ENCODE results near the gene DUSP7.

The DUSP7 gene

GRCh38 chr3:52068730-52069129, 12.4 kb upstream of the DUSP7 start:
- DNase-seq (ENCODE audit: low read depth, low spot score): no peak
- TF ChIP-seq CTCF (IDR thresholded peaks at IDR 0.05; ENCODE audit: low read depth, low read length): no peak
- in situ Hi-C loops (cut with HindIII; ENCODE audit: low sequenced_read_pairs): no loop called here
- no peak overlapping the region for H3K4me3 ChIP-seq (ENCODE audit: low read depth, low read length)

GRCh38 chr3:52068055-52068571, 11.7 kb upstream of the DUSP7 start:
- no peak overlapping the region for H3K4me3 ChIP-seq (ENCODE audit: low read depth, low read length)
- DNase-seq (ENCODE audit: low read depth, low spot score): peak; percentile 34
- TF ChIP-seq CTCF (IDR thresholded peaks at IDR 0.05; ENCODE audit: low read depth, low read length): no peak
- in situ Hi-C loops (cut with HindIII; ENCODE audit: low sequenced_read_pairs): no loop called here

GRCh38 chr3:52067526-52067925, 11.2 kb upstream of the DUSP7 start:
- no peak for TF ChIP-seq CTCF (IDR thresholded peaks at IDR 0.05; ENCODE audit: low read depth, low read length)
- in situ Hi-C loops (cut with HindIII; ENCODE audit: low sequenced_read_pairs): no loop called here
- no peak overlapping the region for H3K4me3 ChIP-seq (ENCODE audit: low read depth, low read length)
- no peak for DNase-seq (ENCODE audit: low read depth, low spot score)

GRCh38 chr3:52067046-52067445, 10.7 kb upstream of the DUSP7 start:
- no peak overlapping the region for H3K4me3 ChIP-seq (ENCODE audit: low read depth, low read length)
- no peak for DNase-seq (ENCODE audit: low read depth, low spot score)
- in situ Hi-C loops (cut with HindIII; ENCODE audit: low sequenced_read_pairs): no loop called here
- TF ChIP-seq CTCF (IDR thresholded peaks at IDR 0.05; ENCODE audit: low read depth, low read length): no peak

GRCh38 chr3:52065264-52065756, 8.9 kb upstream of the DUSP7 start:
- no peak for DNase-seq (ENCODE audit: low read depth, low spot score)
- in situ Hi-C loops (cut with HindIII; ENCODE audit: low sequenced_read_pairs): no loop called here
- TF ChIP-seq CTCF (IDR thresholded peaks at IDR 0.05; ENCODE audit: low read depth, low read length): no peak
- no peak overlapping the region for H3K4me3 ChIP-seq (ENCODE audit: low read depth, low read length)

- in situ Hi-C loops (cut with HindIII; ENCODE audit: low sequenced_read_pairs): no loop called here
- no peak for TF ChIP-seq CTCF (IDR thresholded peaks at IDR 0.05; ENCODE audit: low read depth, low read length)
- no peak overlapping the region for H3K4me3 ChIP-seq (ENCODE audit: low read depth, low read length)
- DNase-seq (ENCODE audit: low read depth, low spot score): no peak
Measured at GRCh38 chr3:52064561-52064960, 8.2 kb upstream of the DUSP7 start.
